Mesendoderm (in vitro differentiated cells): ENCODE measurements around the gene HSDL1.

ENCODE experiments used
- DNase-seq: peaks from one replicate; pipeline ENCODE4 v3.0.0; 2013
- H2AK5ac ChIP-seq: 2 replicates; pipeline ENCODE4 v1.6.1; 2013; ENCODE audit warnings: low read length, inconsistent platforms
- H2BK120ac ChIP-seq: 2 replicates; pipeline ENCODE4 v1.6.1; 2013; ENCODE audit warnings: low read depth, mild to moderate bottlenecking, low read length, moderate library complexity, mixed read lengths
- H2BK15ac ChIP-seq: replicated peaks from 2 replicates; pipeline ENCODE4 v1.6.1; 2013; ENCODE audit warnings: low read depth, mild to moderate bottlenecking, moderate library complexity
- H2BK5ac ChIP-seq: 2 replicates; pipeline ENCODE4 v1.6.1; 2013; ENCODE audit warnings: low read length, inconsistent platforms
- H3K18ac ChIP-seq: 2 replicates; pipeline ENCODE4 v1.6.1; 2013; ENCODE audit warnings: mild to moderate bottlenecking, low read length, mixed read lengths
- H3K23ac ChIP-seq: one replicate; pipeline ENCODE4 v1.6.1; 2013; ENCODE audit warnings: low read length
- H3K27ac ChIP-seq: 2 replicates; pipeline ENCODE4 v1.5.1; 2013; ENCODE audit warnings: low read depth, mild to moderate bottlenecking, inconsistent platforms, low read length, moderate library complexity
- H3K27me3 ChIP-seq: 2 replicates; pipeline ENCODE4 v1.6.1; 2013; ENCODE audit warnings: low read length, control low read depth, mild to moderate bottlenecking, inconsistent platforms; ENCODE audit not compliant: insufficient read depth, poor library complexity
- H3K36me3 ChIP-seq: 2 replicates; pipeline ENCODE4 v1.6.1; 2013; ENCODE audit warnings: low read length, inconsistent platforms; ENCODE audit not compliant: control insufficient read depth, insufficient read depth
- H3K4ac ChIP-seq: one replicate; pipeline ENCODE4 v1.6.1; 2013; ENCODE audit warnings: low read depth, mild to moderate bottlenecking, low read length, moderate library complexity
- H3K4me1 ChIP-seq: 2 replicates; pipeline ENCODE4 v1.6.1; 2013; ENCODE audit warnings: low read depth, low read length, inconsistent platforms; ENCODE audit not compliant: control insufficient read depth
- H3K4me2 ChIP-seq: 2 replicates; pipeline ENCODE4 v1.6.1; 2013; ENCODE audit warnings: low read length
- H3K4me3 ChIP-seq: 2 replicates; pipeline ENCODE4 v1.5.1; 2013; ENCODE audit warnings: mild to moderate bottlenecking, low read length
- H3K56ac ChIP-seq: one replicate; pipeline ENCODE4 v1.6.1; 2013; ENCODE audit warnings: low read length
- H3K79me1 ChIP-seq: 2 replicates; pipeline ENCODE4 v1.6.1; 2013; ENCODE audit warnings: low read length, inconsistent platforms
- H3K79me2 ChIP-seq: 2 replicates; pipeline ENCODE4 v1.6.1; 2013; ENCODE audit warnings: mild to moderate bottlenecking, low read length; ENCODE audit not compliant: control insufficient read depth, insufficient read depth
- H3K9ac ChIP-seq: 2 replicates; pipeline ENCODE4 v1.6.1; 2013; ENCODE audit warnings: low read length, inconsistent platforms
- H4K5ac ChIP-seq: one replicate; pipeline ENCODE4 v1.6.1; 2013; ENCODE audit warnings: low read length
- H4K8ac ChIP-seq: one replicate; pipeline ENCODE4 v1.6.1; 2013; ENCODE audit warnings: low read depth, mild to moderate bottlenecking, control low read depth, low read length, moderate library complexity
- WGBS: extraction: QIAGEN DNeasy Blood & Tissue Kit; methylation state at CpG from one replicate; pipeline ENCODE4 v1.1.7; 2013; ENCODE audit warnings: low lambda C conversion rate, missing lambda C conversion rate; ENCODE audit not compliant: insufficient coverage; ENCODE audit errors: extremely low coverage; 5-methylcytosine and 5-hydroxymethylcytosine counted together

HSDL1 gene

DNA sequence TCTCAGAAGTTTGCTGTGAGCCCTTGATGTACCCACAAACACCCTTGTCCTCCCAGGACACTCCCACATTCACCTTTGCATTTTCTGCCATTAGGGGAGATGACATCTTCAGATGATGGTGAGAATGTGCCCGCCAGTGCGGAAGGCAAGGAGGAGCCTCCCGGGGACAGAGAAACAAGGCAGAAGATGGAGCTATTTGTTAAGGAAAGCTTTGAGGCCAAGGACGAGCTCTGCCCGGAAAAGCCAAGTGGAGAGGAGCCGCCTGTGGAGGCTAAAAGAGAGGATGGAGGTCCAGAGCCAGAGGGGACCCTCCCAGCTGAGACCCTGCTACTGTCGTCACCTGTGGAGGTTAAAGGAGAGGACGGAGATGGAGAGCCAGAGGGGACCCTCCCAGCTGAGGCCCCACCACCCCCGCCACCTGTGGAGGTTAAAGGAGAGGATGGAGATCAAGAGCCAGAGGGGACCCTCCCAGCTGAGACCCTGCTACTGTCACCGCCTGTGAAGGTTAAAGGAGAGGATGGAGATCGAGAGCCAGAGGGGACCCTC is 24.9 kb upstream of the HSDL1 start:
- Histone ChIP-seq H2BK5ac (no peak overlapping the region), H2BK15ac (no peak overlapping the region), H3K27me3 (no peaks in the 10 kb centered on the region), H2BK120ac (no peak overlapping the region), H3K79me2 (no peaks in the 10 kb centered on the region), H3K4me2 (no peak overlapping the region), H3K4me1 (no peaks in the 10 kb centered on the region), H3K79me1 (no peaks in the 10 kb centered on the region), H4K8ac (no peak overlapping the region), H3K23ac (no peak overlapping the region), H3K4ac (no peak overlapping the region), H3K4me3 (no peak overlapping the region), H3K56ac (no peak overlapping the region), H2AK5ac (no peak overlapping the region), H3K36me3 (no peaks in the 10 kb centered on the region), H3K9ac (no peak overlapping the region), H4K5ac (no peak overlapping the region), H3K18ac (no peak overlapping the region), H3K27ac (no peak overlapping the region)
- no CpG with 5 or more reads among the region's 11 CpGs for WGBS
- no peak for DNase-seq

DNA sequence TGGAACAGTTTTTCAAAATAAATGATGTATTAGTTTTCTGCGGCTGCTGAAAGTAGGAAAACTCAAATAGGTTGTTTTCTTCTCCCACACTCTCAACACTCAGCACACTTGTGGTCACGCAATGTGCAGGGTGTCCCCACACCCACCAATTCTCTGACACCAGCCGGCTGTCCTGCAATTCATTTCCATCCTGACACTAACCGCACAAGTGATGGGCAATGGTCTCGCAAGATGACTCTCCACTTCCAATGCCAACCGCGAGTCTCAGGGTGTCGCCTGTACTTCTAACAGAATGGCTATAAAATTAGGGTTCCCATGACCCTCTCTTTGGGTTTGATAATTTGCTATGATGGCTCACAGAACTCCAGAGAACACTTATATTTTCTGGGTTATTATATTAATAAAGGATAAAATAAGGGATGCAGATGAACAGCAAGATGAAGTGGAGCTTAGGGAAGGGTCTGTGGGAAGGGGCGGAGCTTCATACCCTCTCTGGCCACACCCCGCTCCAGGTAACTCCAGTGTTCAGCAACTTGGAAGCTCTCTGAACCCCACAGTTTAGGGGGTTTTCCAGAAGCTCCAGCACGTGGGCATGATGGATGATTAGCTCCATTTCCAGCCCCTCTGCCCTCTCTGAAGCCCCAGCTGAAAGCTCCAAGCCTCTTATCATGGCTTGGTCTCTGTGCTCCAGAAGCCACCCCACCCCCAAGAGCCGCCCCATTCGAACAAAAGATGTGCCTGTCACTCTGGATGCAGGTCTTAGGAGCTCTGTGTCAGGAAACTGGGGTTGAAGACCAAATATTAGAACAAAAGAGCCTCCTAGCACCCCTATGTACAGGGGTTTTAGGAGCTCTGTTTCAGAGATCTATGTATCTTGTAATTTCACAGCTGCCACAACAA is 22.1 kb upstream of the HSDL1 start:
- no peak overlapping the region for H3K18ac ChIP-seq
- H3K79me1 ChIP-seq = no peaks in the 10 kb centered on the region
- H3K23ac ChIP-seq = no peak overlapping the region
- H3K4me3 ChIP-seq = no peak overlapping the region
- no peak overlapping the region for H4K8ac ChIP-seq
- H3K27me3 ChIP-seq = no peaks in the 10 kb centered on the region
- no peaks in the 10 kb centered on the region for H3K36me3 ChIP-seq
- H3K56ac ChIP-seq = no peak overlapping the region
- H3K4me1 ChIP-seq = no peaks in the 10 kb centered on the region
- no peaks in the 10 kb centered on the region for H3K79me2 ChIP-seq
- H3K4me2 ChIP-seq = no peak overlapping the region
- no CpG with 5 or more reads among the region's 13 CpGs for WGBS
- H2BK15ac ChIP-seq = no peak overlapping the region
- no peak overlapping the region for H2AK5ac ChIP-seq
- H4K5ac ChIP-seq = no peak overlapping the region
- DNase-seq = no peak
- no peak overlapping the region for H3K9ac ChIP-seq
- no peak overlapping the region for H3K27ac ChIP-seq
- no peak overlapping the region for H2BK5ac ChIP-seq
- no peak overlapping the region for H2BK120ac ChIP-seq
- H3K4ac ChIP-seq = no peak overlapping the region

DNA sequence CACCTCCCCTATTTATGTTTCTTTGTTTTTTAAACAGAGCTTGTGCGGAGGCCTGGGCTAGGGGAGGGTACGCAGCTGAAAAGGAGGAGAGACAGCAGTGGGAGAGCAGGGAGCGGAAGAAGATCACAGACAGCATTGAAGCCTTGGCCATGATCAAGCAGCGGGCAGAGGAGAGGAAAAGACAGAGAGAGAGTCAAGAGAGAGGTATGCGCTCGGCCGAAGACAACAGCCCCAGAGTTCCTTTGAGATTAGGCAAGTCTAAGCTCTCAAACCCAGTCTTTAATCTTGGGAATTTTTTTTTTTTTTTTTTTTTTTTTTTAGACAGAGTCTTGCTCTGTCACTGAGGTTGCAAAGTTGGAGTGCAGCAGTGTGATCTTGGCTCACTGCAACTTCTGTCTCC is 20.8 kb upstream of the HSDL1 start:
- no peak overlapping the region for H3K27ac ChIP-seq
- H2BK120ac ChIP-seq = no peak overlapping the region
- no peak overlapping the region for H2BK15ac ChIP-seq
- H3K18ac ChIP-seq = no peak overlapping the region
- H2AK5ac ChIP-seq = no peak overlapping the region
- no peak overlapping the region for H4K5ac ChIP-seq
- no peak overlapping the region for H3K56ac ChIP-seq
- H3K4ac ChIP-seq = no peak overlapping the region
- no peaks in the 10 kb centered on the region for H3K36me3 ChIP-seq
- no peaks in the 10 kb centered on the region for H3K27me3 ChIP-seq
- H3K4me1 ChIP-seq = no peaks in the 10 kb centered on the region
- no peak for DNase-seq
- no peak overlapping the region for H3K4me3 ChIP-seq
- H3K79me1 ChIP-seq = no peaks in the 10 kb centered on the region
- H4K8ac ChIP-seq = no peak overlapping the region
- no peaks in the 10 kb centered on the region for H3K79me2 ChIP-seq
- no peak overlapping the region for H3K9ac ChIP-seq
- no peak overlapping the region for H3K4me2 ChIP-seq
- no peak overlapping the region for H2BK5ac ChIP-seq
- no CpG with 5 or more reads among the region's 7 CpGs for WGBS
- no peak overlapping the region for H3K23ac ChIP-seq

DNA sequence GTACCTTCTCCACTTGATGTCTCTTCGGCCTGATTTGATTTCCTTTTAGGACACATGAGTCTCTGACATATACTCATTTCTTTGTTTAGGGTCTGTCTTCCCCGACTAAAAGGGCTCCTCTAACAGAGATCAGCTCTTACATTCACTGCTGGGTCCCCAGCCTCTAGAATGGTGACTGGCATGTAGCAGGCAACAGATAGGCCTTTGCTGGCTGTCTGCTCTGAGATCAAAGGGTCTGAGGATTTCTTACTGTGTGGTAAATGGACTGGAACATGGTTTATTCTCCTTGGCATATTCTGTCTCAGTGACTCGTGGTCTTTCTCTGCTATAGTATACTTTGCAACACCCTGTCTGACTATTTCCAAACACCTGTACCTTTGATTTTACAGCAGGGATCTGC is 16.8 kb upstream of the HSDL1 start:
- Histone ChIP-seq H3K27ac (no peak overlapping the region), H3K9ac (no peak overlapping the region)

DNA sequence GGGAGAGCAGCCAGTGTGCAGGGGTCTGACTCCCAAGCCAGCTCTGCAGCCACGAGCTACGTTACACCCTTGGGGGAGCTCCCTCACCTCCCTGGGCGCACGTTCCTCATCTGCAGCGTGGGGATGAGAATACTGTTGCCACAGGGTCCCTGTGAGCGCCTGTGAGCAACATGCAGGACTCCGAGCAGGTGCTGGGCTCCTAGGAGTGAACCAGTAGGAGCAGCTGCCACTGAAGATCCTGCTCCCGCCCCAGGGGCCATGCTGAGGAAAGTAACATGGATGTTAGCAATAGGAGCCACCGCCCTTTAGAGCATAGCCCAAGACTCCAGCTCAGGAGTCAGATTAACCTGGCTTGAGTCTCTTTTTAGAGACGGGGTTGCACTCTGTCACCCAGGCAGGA is 16.1 kb upstream of the HSDL1 start:
- no peaks in the 10 kb centered on the region for H3K36me3 ChIP-seq
- no peak overlapping the region for H3K23ac ChIP-seq
- WGBS = no CpG with 5 or more reads among the region's 10 CpGs
- no peak overlapping the region for H3K27ac ChIP-seq
- H3K79me1 ChIP-seq = no peaks in the 10 kb centered on the region
- H3K4me1 ChIP-seq = no peaks in the 10 kb centered on the region
- no peaks in the 10 kb centered on the region for H3K27me3 ChIP-seq
- H3K79me2 ChIP-seq = no peaks in the 10 kb centered on the region
- H2AK5ac ChIP-seq = no peak overlapping the region
- DNase-seq = no peak
- H3K4me3 ChIP-seq = no peak overlapping the region
- H3K56ac ChIP-seq = no peak overlapping the region
- no peak overlapping the region for H4K5ac ChIP-seq
- no peak overlapping the region for H4K8ac ChIP-seq
- no peak overlapping the region for H3K4me2 ChIP-seq
- H2BK5ac ChIP-seq = no peak overlapping the region
- H2BK15ac ChIP-seq = no peak overlapping the region
- no peak overlapping the region for H3K4ac ChIP-seq
- H3K9ac ChIP-seq = no peak overlapping the region
- no peak overlapping the region for H2BK120ac ChIP-seq
- H3K18ac ChIP-seq = no peak overlapping the region

More for the DNA sequence above, 16.8 kb upstream of the HSDL1 start:
- no peak overlapping the region for H4K5ac ChIP-seq
- no peak overlapping the region for H3K4me3 ChIP-seq
- H3K4me1 ChIP-seq = no peaks in the 10 kb centered on the region
- H2AK5ac ChIP-seq = no peak overlapping the region
- no peak overlapping the region for H3K23ac ChIP-seq
- H3K27me3 ChIP-seq = no peaks in the 10 kb centered on the region
- no CpG with 5 or more reads among the region's 3 CpGs for WGBS
- no peak overlapping the region for H3K4me2 ChIP-seq
- H2BK5ac ChIP-seq = no peak overlapping the region
- H4K8ac ChIP-seq = no peak overlapping the region
- H3K18ac ChIP-seq = no peak overlapping the region
- H2BK120ac ChIP-seq = no peak overlapping the region
- H3K56ac ChIP-seq = no peak overlapping the region
- H3K79me2 ChIP-seq = no peaks in the 10 kb centered on the region
- no peak overlapping the region for H2BK15ac ChIP-seq
- no peak overlapping the region for H3K4ac ChIP-seq
- no peaks in the 10 kb centered on the region for H3K79me1 ChIP-seq
- DNase-seq = no peak
- H3K36me3 ChIP-seq = no peaks in the 10 kb centered on the region
